HPDE6-E6E7 (cell line): Measurements from ENCODE around the gene UGT1A1.
A peak's percentile ranks its signal among the peaks of the same experiment; 100 is the strongest.

Experiments used
- DNase-seq: peaks from one replicate; pipeline ENCODE4 v3.0.0; 2011; ENCODE audit warnings: missing footprints; ENCODE audit errors: extremely low spot score

The UGT1A1 gene

GRCh38 chr2:233798335-233799086, 38.4 kb downstream of the UGT1A1 start:
- no peak for DNase-seq

GRCh38 chr2:233799087-233799665, 39.1 kb downstream of the UGT1A1 start:
- DNase-seq = no peak

GRCh38 chr2:233799716-233800115, 39.6 kb downstream of the UGT1A1 start:
- no peak for DNase-seq

GRCh38 chr2:233800208-233800607, 40.1 kb downstream of the UGT1A1 start:
- no peak for DNase-seq

GRCh38 chr2:233801357-233802131, 41.5 kb downstream of the UGT1A1 start:
- no peak for DNase-seq

GRCh38 chr2:233802132-233802815, 42.2 kb downstream of the UGT1A1 start:
- DNase-seq = no peak

- DNase-seq = no peak
These were observed 43.3 kb downstream of the UGT1A1 start for GRCh38 chr2:233803292-233803911.

- no peak for DNase-seq
These were observed 43.9 kb downstream of the UGT1A1 start for GRCh38 chr2:233803994-233804393.

- DNase-seq = no peak
These were observed 47.3 kb downstream of the UGT1A1 start for GRCh38 chr2:233807215-233807865.

GRCh38 chr2:233807966-233808935, 48.2 kb downstream of the UGT1A1 start:
- no peak for DNase-seq

- DNase-seq = no peak
These were observed 50.3 kb downstream of the UGT1A1 start for GRCh38 chr2:233810385-233810784.

GRCh38 chr2:233811087-233811486, 51.0 kb downstream of the UGT1A1 start:
- DNase-seq = no peak

- DNase-seq = no peak
These were observed 51.7 kb downstream of the UGT1A1 start for GRCh38 chr2:233811732-233812131.

GRCh38 chr2:233813236-233814055, 53.4 kb downstream of the UGT1A1 start:
- DNase-seq = no peak

- DNase-seq = peak; percentile 29
These were observed 54.2 kb downstream of the UGT1A1 start for GRCh38 chr2:233814056-233814835.

- DNase-seq = no peak
These were observed 55.8 kb downstream of the UGT1A1 start for GRCh38 chr2:233815861-233816260.

GRCh38 chr2:233816334-233816733, 56.3 kb downstream of the UGT1A1 start:
- no peak for DNase-seq

- DNase-seq = no peak
These were observed 56.7 kb downstream of the UGT1A1 start for GRCh38 chr2:233816771-233817170.
